ENCODE results near the gene CCDC85C. TPM values are rescaled to one million over a fixed set of nuclear protein-coding genes. Genes with fewer than 3 reads are reported as not detected.
A peak's percentile ranks its signal among the peaks of the same experiment; 100 is the strongest.
"Not testable (repeated sequence)": the region's sequence is repeated elsewhere in the genome, so short reads cannot be mapped to it uniquely, and the experiment has no call there.

Gene CCDC85C
- 1 to 10 TPM; 2.7 to 3.6 TPM for total RNA-seq

DNA sequence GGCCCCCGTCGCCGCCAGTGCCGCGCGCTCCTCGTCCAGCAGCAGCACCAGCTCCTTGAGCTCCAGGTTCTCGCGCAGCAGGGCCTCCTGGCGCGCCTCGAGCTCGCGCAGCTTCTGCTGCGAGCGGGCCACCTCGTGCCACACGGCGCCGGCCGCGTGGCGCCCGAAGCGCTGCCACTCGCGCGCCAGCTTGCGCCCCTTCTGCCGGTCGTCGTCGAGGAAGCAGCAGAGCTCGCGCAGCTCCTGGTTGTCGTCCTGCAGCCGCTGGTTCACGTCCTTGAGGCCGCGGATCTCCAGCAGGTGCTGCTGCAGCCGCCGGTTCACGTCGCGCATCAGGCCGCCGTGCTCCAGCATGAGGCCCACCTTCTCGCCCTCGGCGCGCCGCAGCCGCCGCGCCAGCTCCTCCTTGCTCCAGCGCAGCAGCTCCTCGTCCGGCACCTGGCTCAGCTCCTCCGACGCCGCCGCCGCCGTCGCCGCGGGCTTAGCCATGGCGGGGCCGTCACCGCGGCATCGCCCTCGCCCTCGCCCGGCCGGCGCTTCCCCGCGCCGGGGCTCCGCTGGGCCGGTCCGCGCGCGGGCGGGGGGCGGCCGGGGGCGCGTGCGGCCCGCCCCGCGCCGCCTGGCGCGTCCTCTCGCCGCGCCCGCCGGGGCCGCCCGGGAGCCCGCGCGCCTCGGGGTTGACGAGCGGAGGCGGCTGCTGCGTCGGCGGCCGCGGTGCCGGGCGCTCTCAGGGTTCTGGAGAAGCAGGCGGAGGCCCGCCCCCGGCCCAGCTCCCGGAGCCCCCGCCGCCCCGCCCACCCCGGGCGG is at the start of gene CCDC85C:
Gene CCDC85C, minus strand, starts transcription at position 737 of the 807 bp plus-strand sequence. Its CDS starts 248 bp downstream, at position 489.
- no peaks in the 10 kb centered on the region for H3K9me3 Mint-ChIP-seq
- no peaks in the 10 kb centered on the region for H3K36me3 Mint-ChIP-seq
- DNase-seq (ENCODE audit: low spot score): no peak
- no peak within 1 kb of the TSS for H3K27ac Mint-ChIP-seq
- ATAC-seq: no peak
- H3K4me3 Mint-ChIP-seq: peak within 1 kb of the TSS; percentile 86
- peaks cover 0 to 4% of the 10 kb centered on the region in 2 donors for H3K27me3 Mint-ChIP-seq
- peaks cover 13 to 16% of the 10 kb centered on the region in 2 donors for H3K4me1 Mint-ChIP-seq (ENCODE audit: low read depth in 2 of 2)

GRCh38 chr14:99651953-99652746 is 48.1 kb upstream of the CCDC85C start:
- Mint-ChIP-seq H3K9me3 (no peaks in the 10 kb centered on the region), H3K36me3 (no peaks in the 10 kb centered on the region), H3K4me3 (no peak overlapping the region), H3K4me1 (ENCODE audit: low read depth in 2 of 2) (no peaks in the 10 kb centered on the region), H3K27ac (no peak overlapping the region), H3K27me3 (peaks cover 15% of the 10 kb centered on the region in 2 donors)
- ATAC-seq (peak in 1 of 2 donors; percentile 5), DNase-seq (ENCODE audit: low spot score) (no peak)

GRCh38 chr14:99650189-99650588 is 46.2 kb upstream of the CCDC85C start:
- DNase-seq (ENCODE audit: low spot score): no peak
- H3K4me3 Mint-ChIP-seq: no peak overlapping the region
- no peaks in the 10 kb centered on the region for H3K9me3 Mint-ChIP-seq
- H3K27me3 Mint-ChIP-seq: peaks cover 9 to 15% of the 10 kb centered on the region in 2 donors
- H3K27ac Mint-ChIP-seq: no peak overlapping the region
- H3K36me3 Mint-ChIP-seq: no peaks in the 10 kb centered on the region
- ATAC-seq: no peak
- no peaks in the 10 kb centered on the region for H3K4me1 Mint-ChIP-seq (ENCODE audit: low read depth in 2 of 2)

- Mint-ChIP-seq H3K27me3 (peaks cover 9 to 12% of the 10 kb centered on the region in 2 donors), H3K9me3 (no peaks in the 10 kb centered on the region), H3K4me1 (ENCODE audit: low read depth in 2 of 2) (no peaks in the 10 kb centered on the region), H3K36me3 (no peaks in the 10 kb centered on the region), H3K4me3 (no peak overlapping the region), H3K27ac (no peak overlapping the region)
- DNase-seq (ENCODE audit: low spot score) (no peak), ATAC-seq (no peak)
These were observed 45.6 kb upstream of the CCDC85C start for GRCh38 chr14:99649643-99650042.

DNA sequence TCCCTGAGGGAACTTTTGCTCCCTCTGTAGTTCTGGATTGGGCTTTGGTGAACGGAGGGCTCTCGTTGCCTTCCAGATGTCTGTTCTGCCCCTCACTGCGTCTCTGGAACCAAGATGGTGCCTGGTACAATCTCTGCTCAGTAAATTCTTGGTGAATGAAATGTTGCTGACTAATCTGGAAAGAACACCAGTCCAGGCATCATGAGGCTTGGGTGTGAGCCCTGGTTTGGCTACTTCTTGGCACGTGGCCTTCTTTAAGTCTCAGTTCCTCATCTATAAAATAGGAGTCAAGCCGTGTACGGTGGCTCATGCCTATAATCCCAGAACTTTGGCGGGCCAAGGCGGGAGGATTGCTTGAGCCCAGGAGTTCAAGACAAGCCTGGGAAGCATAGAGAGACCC is 45.2 kb upstream of the CCDC85C start:
- Mint-ChIP-seq H3K9me3 (no peaks in the 10 kb centered on the region), H3K4me3 (no peak overlapping the region), H3K27ac (no peak overlapping the region), H3K36me3 (no peaks in the 10 kb centered on the region), H3K27me3 (peaks cover 10 to 12% of the 10 kb centered on the region in 2 donors), H3K4me1 (ENCODE audit: low read depth in 2 of 2) (no peaks in the 10 kb centered on the region)
- ATAC-seq (no peak), DNase-seq (ENCODE audit: low spot score) (no peak)

DNA sequence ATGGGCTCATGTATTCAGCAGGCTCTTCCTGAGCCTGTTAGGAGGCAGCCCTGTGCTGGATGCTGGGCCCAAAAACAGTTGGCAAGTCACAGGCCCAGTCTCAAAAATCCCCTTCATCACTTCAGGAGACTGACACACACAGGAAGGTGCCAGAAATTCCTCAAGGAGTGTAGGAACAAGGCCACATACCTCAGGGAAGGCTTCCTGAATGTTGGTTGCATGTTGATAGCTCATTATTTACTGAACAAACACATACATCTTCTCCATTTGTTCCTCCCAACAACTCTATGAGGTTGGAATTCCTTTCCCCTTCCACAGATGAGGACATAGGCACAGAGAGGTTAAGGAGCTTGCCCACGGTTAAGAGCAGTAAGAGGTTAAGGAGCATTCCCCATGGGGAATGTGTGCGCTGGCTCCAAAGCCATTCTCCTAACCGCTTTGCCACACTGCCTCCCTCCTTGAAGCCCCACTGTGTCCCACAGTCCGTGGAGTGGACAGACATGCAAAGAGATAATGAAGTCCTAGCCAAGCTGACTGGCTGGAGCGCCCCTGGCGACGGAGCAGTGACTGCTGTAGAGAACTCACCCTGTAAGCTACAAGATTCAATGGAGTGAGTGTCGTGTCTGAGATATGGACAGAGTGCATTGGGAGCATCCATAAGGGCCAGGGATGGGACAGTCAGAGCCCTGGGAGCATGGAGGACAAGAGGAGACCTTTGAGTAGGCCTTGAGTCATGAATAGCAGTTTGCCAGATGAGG is 44.2 kb upstream of the CCDC85C start:
- Mint-ChIP-seq H3K4me3 (no peak overlapping the region), H3K36me3 (no peaks in the 10 kb centered on the region), H3K27ac (no peak overlapping the region), H3K27me3 (peaks cover 12 to 19% of the 10 kb centered on the region in 2 donors), H3K9me3 (no peaks in the 10 kb centered on the region), H3K4me1 (ENCODE audit: low read depth in 2 of 2) (no peaks in the 10 kb centered on the region)
- ATAC-seq (no peak), DNase-seq (ENCODE audit: low spot score) (no peak)

DNA sequence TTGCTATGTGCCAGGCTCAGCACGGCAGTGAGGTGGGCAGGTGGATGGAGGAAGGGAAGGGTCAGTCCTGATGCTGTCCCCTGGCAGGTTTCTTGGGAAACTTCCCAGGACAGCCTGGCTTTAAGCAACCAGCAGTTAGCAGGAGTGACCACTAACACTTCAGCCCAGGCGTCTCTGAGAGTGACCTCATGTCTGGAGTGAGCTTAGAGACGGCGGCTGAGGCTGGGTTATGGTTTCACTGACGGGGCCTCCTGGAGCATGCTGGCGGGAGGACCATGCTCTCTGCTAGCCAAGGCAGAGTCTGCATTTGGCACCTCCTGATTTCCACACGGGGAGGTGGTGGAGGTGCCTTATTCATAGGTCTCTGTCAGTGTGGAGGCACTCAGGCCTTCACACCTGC is 43.4 kb upstream of the CCDC85C start:
- ATAC-seq: no peak
- Mint-ChIP-seq H3K4me3 (no peak overlapping the region), H3K27ac (no peak overlapping the region), H3K36me3 (no peaks in the 10 kb centered on the region), H3K4me1 (ENCODE audit: low read depth in 2 of 2) (no peaks in the 10 kb centered on the region), H3K9me3 (no peaks in the 10 kb centered on the region), H3K27me3 (peaks cover 12 to 19% of the 10 kb centered on the region in 2 donors)
- DNase-seq (ENCODE audit: low spot score): no peak

DNA sequence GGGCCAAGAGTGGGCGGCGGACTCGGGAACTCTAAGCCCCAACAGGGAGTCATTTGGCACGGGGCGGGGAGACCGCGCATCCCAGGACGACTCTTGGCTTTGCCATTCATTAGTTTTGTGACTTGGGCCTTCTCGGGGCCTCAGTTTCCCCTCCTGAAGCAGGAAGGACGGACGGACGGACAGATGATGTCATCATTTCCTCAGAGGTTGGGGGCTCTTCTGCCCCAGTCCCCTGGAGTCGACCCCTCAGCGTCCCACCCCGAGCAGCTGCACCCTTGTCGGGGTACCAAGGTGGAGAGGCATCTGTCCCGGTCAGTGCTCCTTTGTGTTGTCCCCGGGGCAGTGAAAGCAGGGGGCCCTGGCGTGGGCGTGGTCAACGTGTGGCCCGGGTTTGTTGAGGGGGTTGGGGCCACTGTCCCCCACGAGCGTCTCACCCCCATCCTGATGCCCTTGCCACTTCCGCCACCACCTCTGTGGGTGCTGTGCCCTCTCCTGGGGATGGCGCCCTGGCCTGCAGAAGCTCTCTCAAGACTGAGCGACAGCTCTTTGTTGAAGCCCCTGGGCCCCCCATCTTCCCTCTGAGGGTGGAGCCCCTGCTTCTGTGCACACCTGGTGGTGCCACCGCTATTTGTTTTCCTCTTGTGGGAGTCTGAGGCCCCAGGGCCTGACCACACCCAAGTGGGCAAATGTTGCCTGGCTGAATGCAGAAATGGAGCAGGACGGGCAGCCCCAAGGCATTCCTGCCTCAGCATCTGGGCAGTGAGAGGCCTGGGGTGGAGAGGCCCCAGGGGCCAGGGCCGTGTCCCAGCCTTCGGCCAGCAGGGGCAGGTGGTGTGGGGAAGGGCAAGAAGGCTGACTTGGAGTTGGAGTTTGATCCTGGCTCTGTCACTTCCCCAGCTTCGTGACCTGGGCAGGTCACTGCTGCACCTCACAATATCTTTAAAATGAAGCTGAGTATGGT is 41.8 kb upstream of the CCDC85C start:
- Mint-ChIP-seq H3K27ac (no peak overlapping the region), H3K4me1 (ENCODE audit: low read depth in 2 of 2) (no peaks in the 10 kb centered on the region), H3K27me3 (peaks cover 5 to 11% of the 10 kb centered on the region in 2 donors), H3K4me3 (no peak overlapping the region), H3K36me3 (no peaks in the 10 kb centered on the region), H3K9me3 (no peaks in the 10 kb centered on the region)
- ATAC-seq: no peak
- DNase-seq (ENCODE audit: low spot score): no peak

DNA sequence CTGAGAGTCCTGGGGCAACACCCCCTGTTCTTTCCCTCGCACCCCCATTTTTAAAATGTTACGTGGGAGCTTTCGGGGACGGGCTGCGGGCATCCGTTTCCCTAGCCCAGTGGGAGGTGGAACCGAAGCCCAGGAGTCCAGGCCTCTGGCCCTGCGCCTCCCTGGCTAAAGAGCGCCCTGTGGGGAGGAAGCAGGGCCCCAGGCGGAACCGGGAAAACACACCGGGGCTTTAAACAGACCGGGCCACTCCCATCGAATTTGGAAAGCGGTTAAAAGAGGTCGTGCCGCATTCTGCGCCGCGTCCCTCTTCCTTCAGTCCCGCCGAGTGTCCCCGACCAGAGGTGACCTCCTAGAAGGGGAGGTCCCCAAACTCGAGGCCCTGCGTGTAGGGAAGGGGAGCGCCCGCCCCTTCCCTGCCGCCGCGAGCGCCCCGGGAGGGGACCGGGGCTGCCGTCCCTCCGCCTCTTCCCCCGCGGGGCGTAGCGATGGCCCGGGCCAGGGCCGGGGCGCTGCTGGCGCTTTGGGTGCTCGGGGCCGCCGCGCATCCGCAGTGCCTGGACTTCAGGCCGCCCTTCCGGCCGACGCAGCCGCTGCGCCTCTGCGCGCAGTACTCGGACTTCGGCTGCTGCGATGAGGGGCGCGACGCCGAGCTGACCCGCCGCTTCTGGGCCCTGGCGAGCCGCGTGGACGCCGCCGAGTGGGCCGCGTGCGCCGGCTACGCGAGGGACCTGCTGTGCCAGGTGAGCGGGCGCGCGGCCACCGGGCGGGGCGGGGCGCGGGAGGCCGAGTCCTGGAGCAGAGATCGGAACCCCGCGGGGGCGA is 40.9 kb upstream of the CCDC85C start, which contains the start of gene HHIPL1:
Gene HHIPL1, plus strand, starts transcription at position 407 of the 822 bp plus-strand sequence. Its CDS starts 79 bp downstream, at position 486.
- DNase-seq (ENCODE audit: low spot score) (no peak), ATAC-seq (peak in 1 of 2 donors; percentile 10)
- no peak within 1 kb of the TSS for H3K4me3 Mint-ChIP-seq
- H3K9me3 Mint-ChIP-seq: no peaks in the 10 kb centered on the region
- no peak within 1 kb of the TSS for H3K27ac Mint-ChIP-seq
- H3K4me1 Mint-ChIP-seq (ENCODE audit: low read depth in 2 of 2): no peaks in the 10 kb centered on the region
- no peaks in the 10 kb centered on the region for H3K36me3 Mint-ChIP-seq
- peaks cover 5 to 11% of the 10 kb centered on the region in 2 donors for H3K27me3 Mint-ChIP-seq

GRCh38 chr14:99644035-99644587 is 40.1 kb upstream of the CCDC85C start:
- Mint-ChIP-seq H3K4me3 (no peak overlapping the region), H3K27ac (no peak overlapping the region), H3K27me3 (peaks cover 5 to 11% of the 10 kb centered on the region in 2 donors), H3K9me3 (no peaks in the 10 kb centered on the region), H3K36me3 (no peaks in the 10 kb centered on the region), H3K4me1 (ENCODE audit: low read depth in 2 of 2) (no peaks in the 10 kb centered on the region)
- DNase-seq (ENCODE audit: low spot score): no peak
- ATAC-seq: no peak

GRCh38 chr14:99643343-99643742 is 39.3 kb upstream of the CCDC85C start:
- H3K27me3 Mint-ChIP-seq: peaks cover 5 to 11% of the 10 kb centered on the region in 2 donors
- H3K4me3 Mint-ChIP-seq: no peak overlapping the region
- no peaks in the 10 kb centered on the region for H3K4me1 Mint-ChIP-seq (ENCODE audit: low read depth in 2 of 2)
- ATAC-seq (no peak), DNase-seq (ENCODE audit: low spot score) (no peak)
- H3K36me3 Mint-ChIP-seq: no peaks in the 10 kb centered on the region
- no peaks in the 10 kb centered on the region for H3K9me3 Mint-ChIP-seq
- no peak overlapping the region for H3K27ac Mint-ChIP-seq

DNA sequence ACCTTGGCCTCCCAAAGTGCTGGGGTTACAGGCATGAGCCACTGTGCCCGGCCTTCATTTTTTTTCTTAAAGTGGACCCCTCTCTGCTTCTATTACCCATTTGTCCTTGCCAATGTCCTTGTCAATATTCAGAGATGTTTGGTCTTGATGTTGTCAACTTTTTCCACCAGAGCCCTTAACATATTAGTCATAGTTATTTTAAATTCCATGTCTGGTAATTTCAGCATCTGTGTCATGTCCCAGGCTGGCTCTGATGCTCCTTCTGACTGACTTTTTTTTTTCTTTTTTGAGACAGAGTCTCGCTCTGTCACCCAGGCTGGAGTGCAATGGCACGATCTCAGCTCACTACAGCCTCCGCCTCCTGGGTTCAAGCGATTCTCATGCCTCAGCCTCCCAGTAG is 38.8 kb upstream of the CCDC85C start:
- DNase-seq (ENCODE audit: low spot score); H3K4me3 Mint-ChIP-seq; H3K9me3 Mint-ChIP-seq; H3K4me1 Mint-ChIP-seq (ENCODE audit: low read depth in 2 of 2); H3K36me3 Mint-ChIP-seq; ATAC-seq; H3K27ac Mint-ChIP-seq: not testable (repeated sequence)
- peaks cover 5 to 11% of the 10 kb centered on the region in 2 donors for H3K27me3 Mint-ChIP-seq

Measured in natural killer cell treated with Interleukin-12 subunit alpha and Interleukin-12 subunit beta and Interleukin-15 and Interleukin-18, amount 100 ng/mL, for 72 hours (primary cell).